H54 (cell line): ENCODE data around the gene EML1.

Experiments used
- DNase-seq: peaks from one replicate; pipeline ENCODE4 v3.0.0; 2011; ENCODE audit warnings: low spot score, mixed read lengths; ENCODE audit not compliant: insufficient read length
- FAIRE-seq: peaks from 3 replicates; lab custom pipeline; 2011; peaks lifted over from hg19 to GRCh38; lab: Jason Lieb, UNC
- POLR2A ChIP-seq: IDR thresholded peaks from 2 replicates; pipeline ENCODE4 v1.6.1; 2011; ENCODE audit warnings: low read depth, mild to moderate bottlenecking, low read length

Gene EML1

GRCh38 chr14:99879401-99880295, 86.4 kb downstream of the EML1 start:
- peak; percentile 88 for FAIRE-seq
- no peak for TF ChIP-seq POLR2A

GRCh38 chr14:99880651-99881420, 87.6 kb downstream of the EML1 start:
- FAIRE-seq: no peak
- no peak for DNase-seq
- no peak for TF ChIP-seq POLR2A

More at GRCh38 chr14:99879401-99880295, 86.4 kb downstream of the EML1 start:
- peak; percentile 21 for DNase-seq

GRCh38 chr14:99883866-99884650, 90.8 kb downstream of the EML1 start:
- TF ChIP-seq POLR2A: no peak
- FAIRE-seq (no peak), DNase-seq (no peak)

- DNase-seq: no peak
- peak; percentile 97 for FAIRE-seq
- TF ChIP-seq POLR2A: no peak
These were observed 91.8 kb downstream of the EML1 start for GRCh38 chr14:99884834-99885648.

GRCh38 chr14:99885649-99885958, 92.4 kb downstream of the EML1 start:
- TF ChIP-seq POLR2A: no peak
- FAIRE-seq (no peak), DNase-seq (no peak)

- FAIRE-seq (no peak), DNase-seq (no peak)
These were observed 94.2 kb downstream of the EML1 start for GRCh38 chr14:99887407-99887806.

GRCh38 chr14:99888149-99888548, 94.9 kb downstream of the EML1 start:
- FAIRE-seq: no peak
- no peak for TF ChIP-seq POLR2A
- no peak for DNase-seq

More at GRCh38 chr14:99887407-99887806, 94.2 kb downstream of the EML1 start:
- no peak for TF ChIP-seq POLR2A

GRCh38 chr14:99889268-99889667, 96.1 kb downstream of the EML1 start:
- DNase-seq: no peak
- no peak for TF ChIP-seq POLR2A
- no peak for FAIRE-seq

- FAIRE-seq (no peak), DNase-seq (no peak)
- no peak for TF ChIP-seq POLR2A
These were observed 98.1 kb downstream of the EML1 start for GRCh38 chr14:99891266-99891665.

- TF ChIP-seq POLR2A: no peak
- FAIRE-seq (no peak), DNase-seq (no peak)
These were observed 98.7 kb downstream of the EML1 start for GRCh38 chr14:99891900-99892299.

GRCh38 chr14:99892406-99892805, 99.2 kb downstream of the EML1 start:
- FAIRE-seq (no peak), DNase-seq (no peak)
- no peak for TF ChIP-seq POLR2A

GRCh38 chr14:99896361-99896760, 103.1 kb downstream of the EML1 start:
- TF ChIP-seq POLR2A: no peak
- DNase-seq (no peak), FAIRE-seq (no peak)

GRCh38 chr14:99899578-99900178, 106.5 kb downstream of the EML1 start:
- FAIRE-seq: no peak

More at GRCh38 chr14:99899578-99900178, 106.5 kb downstream of the EML1 start:
- no peak for TF ChIP-seq POLR2A
- DNase-seq: no peak
